Measurements from ENCODE around the gene NCR3LG1. TPM values are rescaled to one million over a fixed set of nuclear protein-coding genes. Genes with fewer than 3 reads are reported as not detected.
"Not testable (repeated sequence)": the region's sequence is repeated elsewhere in the genome, so short reads cannot be mapped to it uniquely, and the experiment has no call there.

NCR3LG1 gene
- total RNA-seq, 1 experiment from 2014 or later, result 14.2 TPM

DNA sequence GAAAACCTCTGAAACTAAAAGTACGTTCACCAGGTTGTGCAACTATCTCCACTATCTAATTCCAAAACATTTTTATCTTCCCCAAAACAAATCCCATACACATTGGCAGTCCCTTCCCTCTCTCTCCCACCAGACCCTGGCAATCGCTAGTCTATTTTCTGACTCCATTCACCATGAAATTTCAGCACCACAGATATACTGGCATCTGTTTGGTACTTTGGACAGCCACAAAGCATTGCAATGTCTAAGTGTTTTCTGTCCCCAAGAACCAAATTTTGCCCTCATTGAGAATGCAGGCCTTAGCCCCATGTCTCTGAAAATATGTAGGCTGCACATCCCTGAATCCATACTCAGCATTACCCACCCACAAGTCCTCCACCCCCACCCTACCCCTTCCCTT is 64.9 kb downstream of the NCR3LG1 start:
- H3K27ac Mint-ChIP-seq (ENCODE audit: low read depth, unreplicated experiment), result no peak overlapping the region
- CTCF ChIA-PET, result no interaction called here
- no peaks in the 10 kb centered on the region for H3K36me3 Mint-ChIP-seq (ENCODE audit: insufficient read depth, unreplicated experiment)
- H3K4me3 Mint-ChIP-seq (ENCODE audit: unreplicated experiment), result no peak overlapping the region
- no TSS peak for BruUV-seq (replicated peaks)
- H3K9me3 Mint-ChIP-seq (ENCODE audit: unreplicated experiment), result no peaks in the 10 kb centered on the region
- DNase-seq (ENCODE audit: unreplicated experiment), result no peak
- peaks cover 80% of the 10 kb centered on the region for H3K27me3 Mint-ChIP-seq (ENCODE audit: insufficient read depth, unreplicated experiment)
- POLR2A ChIA-PET, result no interaction called here
- TF ChIP-seq, protein P1, sequence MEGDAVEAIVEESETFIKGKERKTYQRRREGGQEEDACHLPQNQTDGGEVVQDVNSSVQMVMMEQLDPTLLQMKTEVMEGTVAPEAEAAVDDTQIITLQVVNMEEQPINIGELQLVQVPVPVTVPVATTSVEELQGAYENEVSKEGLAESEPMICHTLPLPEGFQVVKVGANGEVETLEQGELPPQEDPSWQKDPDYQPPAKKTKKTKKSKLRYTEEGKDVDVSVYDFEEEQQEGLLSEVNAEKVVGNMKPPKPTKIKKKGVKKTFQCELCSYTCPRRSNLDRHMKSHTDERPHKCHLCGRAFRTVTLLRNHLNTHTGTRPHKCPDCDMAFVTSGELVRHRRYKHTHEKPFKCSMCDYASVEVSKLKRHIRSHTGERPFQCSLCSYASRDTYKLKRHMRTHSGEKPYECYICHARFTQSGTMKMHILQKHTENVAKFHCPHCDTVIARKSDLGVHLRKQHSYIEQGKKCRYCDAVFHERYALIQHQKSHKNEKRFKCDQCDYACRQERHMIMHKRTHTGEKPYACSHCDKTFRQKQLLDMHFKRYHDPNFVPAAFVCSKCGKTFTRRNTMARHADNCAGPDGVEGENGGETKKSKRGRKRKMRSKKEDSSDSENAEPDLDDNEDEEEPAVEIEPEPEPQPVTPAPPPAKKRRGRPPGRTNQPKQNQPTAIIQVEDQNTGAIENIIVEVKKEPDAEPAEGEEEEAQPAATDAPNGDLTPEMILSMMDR (IDR thresholded peaks at IDR 0.05; ENCODE audit: unreplicated experiment), result no peak
- no peaks in the 10 kb centered on the region for H3K4me1 Mint-ChIP-seq (ENCODE audit: insufficient read depth, unreplicated experiment)
- intact Hi-C loops (cut with micrococcal nuclease), result no loop called here

DNA sequence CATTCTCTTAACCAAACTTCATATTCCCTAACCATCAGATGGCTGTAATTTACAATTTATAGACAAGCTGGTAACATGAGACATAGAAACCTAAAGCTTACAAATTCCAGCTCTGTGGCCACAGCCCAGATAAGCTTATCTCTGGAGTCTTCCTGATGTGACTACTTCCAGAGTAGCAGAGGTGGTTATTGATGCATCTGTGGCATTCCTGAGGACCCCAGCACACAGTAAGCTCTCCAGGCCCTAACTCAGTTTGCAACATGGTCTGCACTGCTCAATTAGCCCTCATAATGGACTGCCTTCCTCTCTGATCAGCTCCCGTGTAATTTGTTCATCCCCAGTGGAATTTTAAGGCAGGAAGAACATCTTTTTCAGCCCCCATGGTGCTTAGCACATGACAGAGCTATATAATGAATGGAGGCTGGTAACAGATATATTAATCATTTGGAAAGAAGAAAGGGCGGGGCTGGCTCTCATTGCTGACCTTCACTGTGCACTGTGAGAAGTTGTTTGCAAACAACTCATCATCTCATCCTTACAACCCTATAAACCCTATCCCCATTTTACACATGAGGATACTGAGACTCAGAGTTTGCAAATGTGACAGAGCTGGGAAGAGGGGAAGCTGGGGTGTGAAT is 67.0 kb downstream of the NCR3LG1 start:
- Mint-ChIP-seq H3K9me3 (ENCODE audit: unreplicated experiment) (no peaks in the 10 kb centered on the region), H3K4me1 (ENCODE audit: insufficient read depth, unreplicated experiment) (no peaks in the 10 kb centered on the region), H3K27me3 (ENCODE audit: insufficient read depth, unreplicated experiment) (peaks cover 90% of the 10 kb centered on the region), H3K27ac (ENCODE audit: low read depth, unreplicated experiment) (no peak overlapping the region), H3K36me3 (ENCODE audit: insufficient read depth, unreplicated experiment) (no peaks in the 10 kb centered on the region), H3K4me3 (ENCODE audit: unreplicated experiment) (no peak overlapping the region)
- no TSS peak for BruUV-seq (replicated peaks)
- TF ChIP-seq, protein P1 (IDR thresholded peaks at IDR 0.05; ENCODE audit: unreplicated experiment), result no peak
- DNase-seq (ENCODE audit: unreplicated experiment), result no peak
- ChIA-PET POLR2A (no interaction called here), CTCF (interaction anchor here (0.9 to 1.5 kb wide), 6 partner anchors 11 to 189 kb away, joined by 3 to 6 read pairs (median 3); no protein-coding TSS in a partner anchor)
- intact Hi-C loops (cut with micrococcal nuclease), result no loop called here

DNA sequence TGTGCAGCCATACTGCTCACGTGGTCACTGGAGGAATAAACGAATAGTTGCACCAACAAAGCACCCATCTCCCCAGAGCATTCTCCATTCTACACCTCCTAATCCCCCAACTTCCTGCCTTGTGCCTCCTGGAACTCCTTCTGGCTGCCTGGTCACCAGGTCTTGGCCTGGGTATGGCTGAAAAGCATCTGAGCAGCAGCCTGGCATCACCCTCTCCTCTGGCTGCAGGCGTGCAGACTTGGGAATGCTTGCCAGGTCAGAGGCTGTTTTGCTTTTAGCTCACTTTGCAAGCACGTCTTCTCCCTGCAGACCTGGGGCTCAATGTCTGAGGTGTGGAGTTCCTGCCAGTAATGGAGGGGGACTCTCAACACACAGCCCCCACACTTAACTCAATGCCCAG is 70.2 kb downstream of the NCR3LG1 start:
- Mint-ChIP-seq H3K9me3 (ENCODE audit: unreplicated experiment) (no peaks in the 10 kb centered on the region), H3K27ac (ENCODE audit: low read depth, unreplicated experiment) (no peak overlapping the region), H3K27me3 (ENCODE audit: insufficient read depth, unreplicated experiment) (peaks cover 67% of the 10 kb centered on the region), H3K4me1 (ENCODE audit: insufficient read depth, unreplicated experiment) (no peaks in the 10 kb centered on the region), H3K36me3 (ENCODE audit: insufficient read depth, unreplicated experiment) (no peaks in the 10 kb centered on the region), H3K4me3 (ENCODE audit: unreplicated experiment) (no peak overlapping the region)
- ChIA-PET POLR2A (no interaction called here), CTCF (interaction anchor here (1.3 to 1.4 kb wide), 3 partner anchors 18 to 38 kb away, joined by 3 to 4 read pairs (median 4); no protein-coding TSS in a partner anchor)
- TF ChIP-seq, protein P1 (IDR thresholded peaks at IDR 0.05; ENCODE audit: unreplicated experiment), result no peak
- no TSS peak for BruUV-seq (replicated peaks)
- DNase-seq (ENCODE audit: unreplicated experiment), result no peak
- intact Hi-C loops (cut with micrococcal nuclease), result no loop called here

DNA sequence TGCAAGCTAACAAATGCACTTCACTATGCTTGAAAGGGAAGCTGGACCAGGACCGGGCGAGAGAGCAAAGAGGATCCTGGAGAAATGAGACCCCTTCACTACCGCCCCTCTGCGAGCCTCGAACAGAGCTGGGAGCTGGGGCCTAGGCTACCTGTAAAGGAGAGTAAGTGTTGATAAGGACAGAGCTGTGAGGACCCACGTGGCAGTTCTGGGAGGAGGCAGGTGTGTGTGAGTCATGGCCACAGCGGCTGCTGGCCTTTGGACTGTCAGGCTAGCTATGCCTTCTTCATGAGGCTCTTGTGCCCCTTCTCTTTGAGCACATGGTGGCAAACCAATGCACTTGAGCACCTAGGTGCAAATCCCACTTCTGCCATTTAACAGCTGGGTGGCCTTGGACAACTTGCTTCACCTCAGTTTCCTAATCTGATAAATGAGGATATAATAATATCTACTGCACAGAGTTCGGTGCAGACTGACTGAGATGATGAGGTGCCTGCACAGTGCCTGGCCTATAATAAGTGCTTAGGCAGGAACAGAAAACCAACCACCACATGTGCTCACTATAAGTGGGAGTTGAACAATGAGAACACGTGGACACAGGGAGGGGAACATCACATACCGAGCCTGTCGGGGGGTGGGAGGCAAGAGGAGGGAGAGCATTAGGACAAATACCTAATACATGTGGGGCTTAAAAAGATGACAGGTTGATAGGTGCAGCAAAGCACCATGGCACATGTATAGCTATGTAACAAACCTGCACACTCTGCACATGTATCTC is 72.1 kb downstream of the NCR3LG1 start:
- intact Hi-C loops (cut with micrococcal nuclease), result no loop called here
- no TSS peak for BruUV-seq (replicated peaks)
- TF ChIP-seq, protein P1 (IDR thresholded peaks at IDR 0.05; ENCODE audit: unreplicated experiment), result no peak
- CTCF ChIA-PET, result interaction anchor here (0.6 kb wide), 2 partner anchors 24 to 288 kb away, joined by 3 to 4 read pairs; no protein-coding TSS in a partner anchor
- H3K27me3 Mint-ChIP-seq (ENCODE audit: insufficient read depth, unreplicated experiment), result peaks cover 59% of the 10 kb centered on the region
- no peaks in the 10 kb centered on the region for H3K4me1 Mint-ChIP-seq (ENCODE audit: insufficient read depth, unreplicated experiment)
- H3K4me3 Mint-ChIP-seq (ENCODE audit: unreplicated experiment), result no peak overlapping the region
- H3K36me3 Mint-ChIP-seq (ENCODE audit: insufficient read depth, unreplicated experiment), result no peaks in the 10 kb centered on the region
- no peak overlapping the region for H3K27ac Mint-ChIP-seq (ENCODE audit: low read depth, unreplicated experiment)
- H3K9me3 Mint-ChIP-seq (ENCODE audit: unreplicated experiment), result no peaks in the 10 kb centered on the region
- peak; percentile 19 for DNase-seq (ENCODE audit: unreplicated experiment)
- POLR2A ChIA-PET, result no interaction called here

DNA sequence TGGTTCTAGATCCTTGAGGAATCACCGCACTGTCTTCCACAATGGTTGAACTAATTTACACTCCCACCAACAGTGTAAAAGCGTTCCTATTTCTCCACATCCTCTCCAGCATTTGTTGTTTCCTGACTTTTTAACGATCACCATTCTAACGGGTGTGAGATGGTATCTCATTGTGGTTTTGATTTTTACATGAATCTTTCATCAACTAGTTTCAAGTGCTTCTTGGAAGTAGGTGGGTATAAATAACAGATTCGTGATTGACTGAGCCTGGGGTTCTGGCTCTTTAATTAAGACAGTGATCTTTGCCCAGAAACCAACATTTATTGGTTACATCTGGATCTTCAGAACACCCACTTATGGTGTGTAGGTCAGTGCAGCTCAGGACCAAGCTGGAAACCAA is 74.6 kb downstream of the NCR3LG1 start:
- H3K4me1 Mint-ChIP-seq (ENCODE audit: insufficient read depth, unreplicated experiment); DNase-seq (ENCODE audit: unreplicated experiment); CTCF ChIA-PET; H3K9me3 Mint-ChIP-seq (ENCODE audit: unreplicated experiment); BruUV-seq (replicated peaks); H3K4me3 Mint-ChIP-seq (ENCODE audit: unreplicated experiment); H3K36me3 Mint-ChIP-seq (ENCODE audit: insufficient read depth, unreplicated experiment); intact Hi-C loops (cut with micrococcal nuclease); POLR2A ChIA-PET; H3K27ac Mint-ChIP-seq (ENCODE audit: low read depth, unreplicated experiment): not testable (repeated sequence)
- H3K27me3 Mint-ChIP-seq (ENCODE audit: insufficient read depth, unreplicated experiment), result peaks cover 35% of the 10 kb centered on the region
